Stomach (tissue), 9 donors: Measurements from ENCODE around the gene PLPPR1. TPM values are rescaled to one million over a fixed set of nuclear protein-coding genes. Genes with fewer than 3 reads are reported as not detected.

Experiments
- DNase-seq, 2 donors: peaks; one replicate each; pipeline versions ENCODE4 v3.0.0 to v3.0.0-alpha.2; 2013 to 2019
- H3K27ac ChIP-seq, 5 donors: fragments of 200-600 bp in 4 of 5; sonication (generic) in 4 of 5; one replicate each; pipeline ENCODE4 v1.5.1; 2013 to 2019; ENCODE audit warnings: mild to moderate bottlenecking in 1 of 5, moderate library complexity in 1 of 5
- H3K27me3 ChIP-seq, 3 donors: fragments of 200-600 bp; sonication (generic); one replicate each; pipeline ENCODE4 v1.5.1; 2017 to 2019; ENCODE audit warnings: mixed run types in 1 of 3
- H3K36me3 ChIP-seq, 4 donors: fragments of 200-600 bp; sonication (generic); 1 replicate in 3 of 4; 2 replicates in 1 of 4; pipeline ENCODE4 v1.5.1; 2016 to 2019
- H3K4me1 ChIP-seq, 4 donors: fragments of 200-600 bp; sonication (generic); one replicate each; pipeline ENCODE4 v1.5.1; 2016 to 2019
- H3K4me3 ChIP-seq, 4 donors: fragments of 200-600 bp; sonication (generic) in 3 of 4; one replicate each; pipeline ENCODE4 v1.5.1; 2016 to 2019; ENCODE audit warnings: mild to moderate bottlenecking in 1 of 4
- H3K9me3 ChIP-seq, 4 donors: fragments of 200-600 bp; sonication (generic); one replicate each; pipeline ENCODE4 v1.5.1; 2016 to 2019
- CTCF ChIP-seq, 7 experiments: fragments of 450-650 bp in 4 of 7; fragments of 200-600 bp in 3 of 7; sonication (generic) in 3 of 7; IDR thresholded peaks; one replicate each; pipeline ENCODE4 v1.5.1; 2016 to 2019; ENCODE audit warnings: antibody characterized with exemption in 7 of 7, control low read depth in 2 of 7, mild to moderate bottlenecking in 1 of 7
- EP300 ChIP-seq: sonication (generic); formaldehyde crosslinking; IDR thresholded peaks from one replicate; pipeline ENCODE4 v1.6.1; 2017; ENCODE audit warnings: antibody characterized with exemption
- POLR2A ChIP-seq, 4 donors: fragments of 450-650 bp; IDR thresholded peaks; one replicate each; pipeline ENCODE4 v1.6.1; 2016; ENCODE audit warnings: antibody characterized with exemption in 4 of 4, control low read depth in 2 of 4, mild to moderate bottlenecking in 1 of 4, moderate library complexity in 1 of 4
- POLR2AphosphoS5 ChIP-seq, 3 donors: sonication (generic); formaldehyde crosslinking; IDR thresholded peaks; one replicate each; pipeline ENCODE4 v1.6.1; 2016; ENCODE audit warnings: antibody characterized with exemption in 3 of 3
- WGBS, 5 donors: extraction: QIAGEN DNeasy Blood & Tissue Kit in 3 of 5; methylation state at CpG; one replicate each; pipeline versions ENCODE4 v1.1.5 to v1.1.7; 2013 to 2018; 5-methylcytosine and 5-hydroxymethylcytosine counted together
- intact Hi-C: fragments of 100-400 bp; cut with DNase I; formaldehyde crosslinking; loops from one replicate; pipeline ENCODE4 v1.15.1; 2023; ENCODE audit warnings: low total_unique reads
- polyA plus RNA-seq, 3 donors: library from polyadenylated mRNA; stranded (reverse); fragments of 200-250 nt; gene quantifications; one replicate each; pipeline ENCODE4 v1.2.3, GENCODE V29; 2013
- total RNA-seq, 5 donors: library from RNA; depleted of rRNA; stranded (reverse); fragments of >200 nt; gene quantifications; one replicate each; pipeline versions ENCODE4 v1.1.0 to v1.2.3, GENCODE V29; 2014 to 2016
- donor health status: healthy with polysubstance abuse.
- donor health status: Bipolar disorder and iron deficiency.
- donor health status: healthy.

The PLPPR1 gene
- total and polyA plus RNA-seq, 8 donors, result 0.13 to 1.7 TPM; not detected in 6

GRCh38 chr9:101092922-101093321, 64.4 kb downstream of the PLPPR1 start:
- no peak for DNase-seq
- intact Hi-C loops, result no loop called here
- H3K4me3 ChIP-seq, result no peak overlapping the region
- H3K36me3 ChIP-seq, result no peaks in the 10 kb centered on the region
- no peak overlapping the region for H3K27ac ChIP-seq
- 60 to 78% (median 67%) methylated on average over 1 of the region's 1 CpG for WGBS, 5 donors
- no peaks in the 10 kb centered on the region for H3K9me3 ChIP-seq
- TF ChIP-seq POLR2AphosphoS5 (IDR thresholded peaks at IDR 0.05) (no peak), EP300 (no peak), CTCF (IDR thresholded peaks at IDR 0.05) (no peak), POLR2A (IDR thresholded peaks at IDR 0.05) (no peak)
- no peaks in the 10 kb centered on the region for H3K4me1 ChIP-seq
- H3K27me3 ChIP-seq, result no peaks in the 10 kb centered on the region

- intact Hi-C loops, result no loop called here
- H3K27me3 ChIP-seq, result no peaks in the 10 kb centered on the region
- DNase-seq, result no peak
- TF ChIP-seq POLR2AphosphoS5 (IDR thresholded peaks at IDR 0.05) (no peak), CTCF (IDR thresholded peaks at IDR 0.05) (no peak), EP300 (no peak), POLR2A (IDR thresholded peaks at IDR 0.05) (no peak)
- no peaks in the 10 kb centered on the region for H3K4me1 ChIP-seq
- no peaks in the 10 kb centered on the region for H3K9me3 ChIP-seq
- H3K27ac ChIP-seq, result no peak overlapping the region
- H3K4me3 ChIP-seq, result no peak overlapping the region
- H3K36me3 ChIP-seq, result no peaks in the 10 kb centered on the region
These were observed 65.1 kb downstream of the PLPPR1 start for GRCh38 chr9:101093620-101094019.

- TF ChIP-seq POLR2AphosphoS5 (IDR thresholded peaks at IDR 0.05) (no peak), EP300 (no peak)
- H3K9me3 ChIP-seq, result no peaks in the 10 kb centered on the region
- no peaks in the 10 kb centered on the region for H3K36me3 ChIP-seq
- H3K27ac ChIP-seq, result no peak overlapping the region
- no peaks in the 10 kb centered on the region for H3K4me1 ChIP-seq
- no peak overlapping the region for H3K4me3 ChIP-seq
- intact Hi-C loops, result no loop called here
- DNase-seq, result no peak
- 48 to 88% (median 69%) methylated on average over 1 of the region's 1 CpG for WGBS, 5 donors
- no peaks in the 10 kb centered on the region for H3K27me3 ChIP-seq
These were observed 66.2 kb downstream of the PLPPR1 start for GRCh38 chr9:101094686-101095085.

GRCh38 chr9:101097210-101097609, 68.7 kb downstream of the PLPPR1 start:
- DNase-seq, result no peak
- Histone ChIP-seq H3K27me3 (no peaks in the 10 kb centered on the region), H3K27ac (no peak overlapping the region), H3K4me3 (no peak overlapping the region), H3K9me3 (no peaks in the 10 kb centered on the region), H3K4me1 (no peaks in the 10 kb centered on the region), H3K36me3 (no peaks in the 10 kb centered on the region)
- intact Hi-C loops, result no loop called here
- WGBS, 5 donors, result 0 to 49% (median 37%) methylated on average over 1 of the region's 1 CpG
- TF ChIP-seq CTCF (IDR thresholded peaks at IDR 0.05) (no peak), POLR2AphosphoS5 (IDR thresholded peaks at IDR 0.05) (no peak), EP300 (no peak), POLR2A (IDR thresholded peaks at IDR 0.05) (no peak)

DNA sequence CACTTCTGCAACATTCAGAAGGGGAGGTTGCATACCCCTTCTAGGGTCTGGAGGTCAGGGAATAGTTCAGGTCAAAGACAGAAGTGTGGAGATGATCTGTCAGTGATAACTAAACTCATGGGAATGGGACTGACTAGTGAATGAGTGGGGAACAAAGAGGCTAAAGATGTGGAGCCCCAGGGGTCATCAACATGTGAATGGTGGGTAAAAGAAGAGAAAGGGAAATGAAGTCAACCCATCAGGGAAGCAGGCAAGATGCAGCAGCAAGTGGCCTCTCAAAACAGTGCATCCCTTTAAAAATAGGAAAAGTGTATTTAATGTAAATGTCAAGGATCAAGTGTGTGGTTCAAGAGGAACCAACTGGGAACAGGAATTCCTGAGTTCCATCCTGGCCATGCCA, 69.9 kb downstream of the PLPPR1 start:
- Histone ChIP-seq H3K27ac (no peak overlapping the region), H3K36me3 (no peaks in the 10 kb centered on the region), H3K27me3 (no peaks in the 10 kb centered on the region), H3K4me3 (no peak overlapping the region), H3K4me1 (no peaks in the 10 kb centered on the region), H3K9me3 (no peaks in the 10 kb centered on the region)
- TF ChIP-seq POLR2AphosphoS5 (IDR thresholded peaks at IDR 0.05) (no peak), POLR2A (IDR thresholded peaks at IDR 0.05) (no peak), EP300 (no peak), CTCF (IDR thresholded peaks at IDR 0.05) (no peak)
- intact Hi-C loops, result no loop called here
- no peak for DNase-seq
